HG02759 (cell line): Measurements from ENCODE around the gene MED6.

Experiments used
- ATAC-seq: cut with Tn5 transposase; IDR thresholded peaks from one replicate; pipeline ENCODE4 v1.9.1; 2021; ENCODE audit warnings: mild to moderate bottlenecking, moderate library complexity; ENCODE audit not compliant: unreplicated experiment

MED6 gene

DNA sequence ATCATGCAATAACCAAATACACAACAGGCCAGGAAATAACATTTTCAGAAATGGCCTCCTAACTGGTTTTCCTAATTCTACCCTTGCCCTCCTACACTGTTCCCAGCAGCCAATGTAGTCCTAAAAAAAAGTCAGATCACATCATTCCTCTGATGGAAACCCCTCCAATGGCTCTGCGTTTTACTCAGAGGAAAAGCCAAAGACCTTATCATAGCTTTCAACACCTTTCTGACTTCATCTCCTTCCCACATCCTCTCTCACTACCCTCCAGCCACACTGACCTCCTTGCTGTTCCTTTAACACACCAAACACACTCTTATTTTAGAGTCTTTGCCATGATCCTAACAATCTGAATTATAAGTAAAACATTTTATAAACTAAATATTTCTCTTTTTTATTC lies 1.1 kb downstream of the MED6 start:
- no peak for ATAC-seq

DNA sequence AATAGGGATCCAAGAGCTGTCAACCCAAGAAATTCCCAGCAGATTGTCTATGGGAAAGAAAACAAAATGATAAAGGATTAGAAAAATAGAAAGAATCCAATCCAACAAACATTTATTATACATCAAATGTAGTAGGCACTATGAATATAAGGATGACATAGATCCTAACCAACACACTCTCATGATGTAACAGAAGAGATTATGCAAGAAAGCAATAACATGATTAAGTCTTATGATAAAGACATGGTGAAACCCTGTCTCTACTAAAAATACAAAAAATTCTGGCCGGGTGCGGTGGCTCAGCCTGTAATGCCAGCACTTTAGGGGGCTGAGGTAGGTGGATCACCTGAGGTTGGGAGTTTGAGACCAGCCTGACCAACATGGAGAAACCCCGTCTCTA lies 2.7 kb downstream of the MED6 start:
- no peak for ATAC-seq

DNA sequence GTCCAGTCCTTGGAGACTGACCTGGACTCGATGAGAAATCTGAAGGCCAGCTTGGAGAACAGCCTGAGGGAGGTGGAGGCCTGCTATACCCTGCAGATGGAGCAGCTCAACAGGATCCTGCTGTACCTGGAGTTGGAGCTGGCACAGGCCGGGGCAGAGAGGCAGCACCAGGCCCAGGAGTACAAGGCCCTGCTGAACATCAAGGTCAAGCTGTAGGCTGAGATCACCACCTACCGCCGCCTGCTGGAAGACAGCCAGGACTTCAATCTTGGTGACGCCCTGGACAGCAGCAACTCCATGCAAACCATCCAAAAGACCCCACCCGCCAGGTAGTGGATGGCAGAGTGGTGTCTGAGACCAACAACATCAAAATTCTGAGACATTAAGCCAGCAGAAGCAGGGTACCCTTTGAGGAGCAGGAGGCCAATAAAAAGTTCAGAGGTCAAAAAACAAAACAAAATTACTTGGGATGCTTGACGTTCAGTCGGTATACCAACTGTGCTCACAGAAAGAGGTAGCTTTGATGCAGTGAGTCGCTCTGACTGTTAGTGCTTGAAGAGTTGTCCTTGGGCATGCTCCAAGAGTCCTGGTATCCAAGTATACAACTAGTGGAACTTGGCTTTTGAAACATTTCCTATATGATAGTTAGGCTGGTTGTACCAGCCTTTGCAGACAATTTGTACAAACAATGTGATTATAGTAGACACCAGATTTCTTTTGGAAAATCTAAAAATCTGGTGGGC lies 4.8 kb downstream of the MED6 start:
- no peak for ATAC-seq

DNA sequence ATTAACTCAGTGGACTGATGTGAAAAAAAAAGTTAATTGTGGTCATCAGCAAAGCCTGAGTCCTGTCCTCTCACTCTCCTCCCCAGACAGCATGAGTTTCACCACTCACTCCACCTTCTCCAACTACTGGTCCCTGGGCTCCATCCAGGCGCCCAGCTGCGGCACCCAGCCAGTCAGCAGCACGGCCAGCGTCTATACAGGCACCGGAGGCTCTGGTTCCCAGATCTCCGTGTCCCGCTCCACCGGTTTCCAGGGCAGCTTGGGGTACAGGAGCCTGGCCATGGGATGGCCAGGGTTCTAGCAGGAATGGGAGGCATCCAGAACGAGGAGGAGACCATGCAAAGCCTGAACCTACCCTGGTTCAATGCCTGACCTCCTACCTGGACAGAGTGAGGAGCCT lies 6.0 kb downstream of the MED6 start:
- no peak for ATAC-seq

DNA sequence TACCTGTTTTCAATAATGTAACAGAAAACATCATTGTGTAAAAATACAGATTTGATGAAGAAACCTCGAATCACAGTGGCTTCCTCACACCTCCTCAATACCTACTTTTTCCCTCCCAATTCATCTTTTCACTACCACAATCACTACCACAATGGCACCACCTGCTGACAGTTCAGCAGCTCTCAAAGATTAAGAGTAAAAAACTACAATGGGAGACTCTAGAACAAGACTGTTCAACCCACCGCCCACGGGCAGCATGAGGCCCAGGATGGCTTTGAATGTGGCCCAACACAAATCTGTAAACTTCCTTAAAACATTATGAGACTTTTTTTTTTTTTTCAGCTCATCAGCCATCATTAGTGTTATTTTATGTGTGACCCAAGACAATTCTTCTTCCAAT lies 15.2 kb downstream of the MED6 start:
- ATAC-seq = no peak

DNA sequence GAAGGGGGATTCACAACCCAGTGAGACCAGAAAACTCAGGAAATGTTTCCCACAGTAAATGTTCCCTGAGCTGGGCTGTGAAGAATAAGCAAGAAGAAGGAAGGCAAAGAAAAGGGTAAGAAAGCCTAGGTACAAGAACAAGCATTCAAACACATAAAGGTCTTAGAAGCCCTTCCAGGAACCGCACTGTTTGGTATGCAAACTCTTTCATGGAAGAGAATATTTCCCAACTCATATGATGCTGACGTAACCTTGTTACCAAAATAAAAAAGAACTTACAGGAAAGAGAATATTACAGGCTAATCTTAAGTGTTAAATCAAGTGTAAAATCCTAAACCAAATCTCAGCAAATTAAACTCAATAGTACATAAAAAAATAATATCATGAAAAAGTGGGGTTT lies 23.6 kb downstream of the MED6 start:
- ATAC-seq = no peak

DNA sequence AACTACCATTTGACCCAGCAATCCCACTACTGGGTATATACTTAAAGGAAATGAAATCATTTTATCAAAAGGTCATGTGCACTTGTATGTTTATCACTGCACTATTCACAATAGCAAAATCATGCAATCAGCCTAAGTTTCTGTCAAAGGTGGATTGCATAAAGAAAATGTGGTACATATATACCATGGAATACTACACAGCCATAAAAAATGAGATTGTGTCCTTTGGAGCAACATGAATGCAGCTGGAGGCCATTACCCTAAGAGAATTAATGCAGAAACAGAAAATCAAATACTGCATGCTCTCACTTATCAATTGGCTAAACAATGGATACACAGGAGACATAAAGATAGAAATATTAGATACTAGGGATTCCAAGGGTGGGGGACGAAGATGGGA lies 27.4 kb downstream of the MED6 start:
- ATAC-seq = no peak

DNA sequence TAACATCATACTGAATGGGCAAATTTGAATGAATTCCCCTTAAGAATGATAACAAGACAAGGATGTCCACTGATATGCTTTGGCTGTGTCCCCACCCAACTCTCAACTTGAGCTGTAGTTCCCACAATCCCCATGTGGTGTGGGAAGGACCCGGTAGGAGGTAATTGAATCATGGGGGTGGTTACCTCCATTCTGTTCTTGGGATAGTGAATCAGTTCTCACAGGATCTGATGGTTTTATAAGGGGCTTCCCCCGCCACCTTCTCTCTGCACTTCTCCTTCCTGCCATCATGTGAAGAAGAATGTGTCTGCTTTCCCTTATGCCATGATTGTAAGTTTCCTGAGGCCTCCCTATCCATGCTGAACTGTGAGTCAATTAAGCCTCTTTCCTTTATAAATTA lies 29.3 kb downstream of the MED6 start:
- ATAC-seq = no peak

DNA sequence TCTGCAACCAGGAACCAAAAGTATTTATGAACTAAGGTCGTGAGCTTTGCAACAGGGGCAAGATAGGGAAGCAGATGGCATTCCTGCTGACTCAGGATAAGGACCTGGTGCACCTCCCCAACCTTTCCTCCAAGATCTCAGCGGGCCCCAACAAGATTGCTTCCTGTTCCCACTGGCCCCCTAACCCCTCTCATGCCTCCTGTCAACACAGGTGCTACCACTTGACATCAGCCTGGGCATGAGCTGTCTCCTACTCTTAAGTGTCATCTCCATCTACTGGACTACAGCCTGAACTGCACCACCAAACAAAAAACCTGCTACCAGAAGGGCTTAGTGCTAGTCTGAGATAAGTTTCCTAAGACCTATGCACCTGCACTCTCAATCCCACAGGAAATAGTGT lies 32.7 kb downstream of the MED6 start:
- no peak for ATAC-seq

DNA sequence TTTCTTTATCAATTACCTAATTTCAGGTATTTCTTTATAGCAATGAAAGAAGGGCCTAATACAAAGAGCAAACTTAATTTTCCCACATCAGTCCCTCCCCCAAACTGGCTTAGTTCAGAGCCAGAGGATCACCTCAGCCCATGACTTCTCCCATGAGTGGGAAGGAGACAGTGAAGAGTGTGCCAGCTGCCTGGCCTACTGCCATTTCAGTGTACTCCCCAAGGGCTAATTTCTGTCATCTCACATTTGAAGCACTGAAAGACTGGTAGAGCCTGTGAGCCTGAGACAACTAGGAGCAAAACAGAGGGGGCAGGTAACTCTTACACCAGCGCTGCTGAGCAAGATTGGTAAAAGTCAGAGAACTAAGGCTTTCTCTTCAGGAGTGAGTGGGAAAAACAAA lies 36.6 kb downstream of the MED6 start:
- ATAC-seq = no peak

DNA sequence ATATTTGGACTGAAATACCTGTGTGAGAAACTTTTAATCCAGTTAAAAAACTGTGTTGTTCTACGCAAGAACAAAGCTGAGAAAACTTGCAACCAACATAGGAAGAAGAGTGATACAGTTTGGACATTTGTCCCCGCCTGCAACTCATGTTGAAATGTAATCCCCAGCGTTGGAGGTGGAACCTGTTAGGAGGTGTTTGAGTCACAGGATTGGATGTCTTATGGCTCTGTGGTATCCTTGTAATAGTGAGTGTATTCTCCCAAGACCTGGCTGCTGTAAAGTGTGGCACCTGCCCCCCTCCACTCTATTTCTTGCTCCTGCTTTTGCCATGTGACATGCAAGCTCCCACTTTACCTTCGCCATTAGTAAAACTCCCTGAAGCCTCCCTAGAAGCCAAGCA lies 37.0 kb downstream of the MED6 start:
- ATAC-seq = no peak

DNA sequence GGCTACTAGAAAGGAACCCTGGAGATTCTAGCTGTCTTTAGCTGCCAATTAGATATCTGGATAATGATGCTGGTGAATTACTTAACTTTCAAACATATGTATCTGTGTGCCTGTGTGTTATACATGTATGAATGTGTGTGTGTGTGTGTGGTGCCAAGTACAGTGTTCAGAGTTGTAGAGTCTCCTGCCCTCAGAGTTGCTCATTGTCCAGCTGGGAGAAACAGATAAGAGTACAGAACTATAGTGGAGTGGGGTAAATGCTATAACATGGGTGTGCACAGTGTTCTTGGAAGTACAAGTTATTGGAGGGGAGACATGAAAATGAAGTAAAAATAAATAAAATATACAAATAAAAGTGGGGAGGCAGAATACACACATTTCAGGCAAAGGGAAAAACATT lies 42.1 kb downstream of the MED6 start:
- ATAC-seq = no peak

DNA sequence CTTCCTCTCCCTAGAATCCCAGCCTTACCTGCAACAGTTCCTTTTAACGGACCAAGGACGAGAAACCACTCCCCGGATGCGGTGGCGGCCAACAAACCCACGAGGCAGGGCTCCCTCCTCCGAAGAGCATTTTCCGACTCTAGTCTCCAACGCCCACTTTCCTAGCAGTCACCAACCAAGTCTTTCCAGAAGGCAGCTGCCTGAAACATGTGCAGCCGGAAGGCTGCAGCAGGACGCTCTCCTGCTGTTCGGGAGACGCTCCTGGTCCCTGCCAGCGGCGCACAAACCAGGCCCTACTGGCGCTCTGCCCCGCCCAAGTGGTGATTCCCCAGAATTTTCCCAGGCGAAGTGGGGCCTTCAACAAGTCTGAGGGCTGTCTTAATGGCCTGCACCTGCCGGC lies 44.6 kb downstream of the MED6 start:
- no peak for ATAC-seq

DNA sequence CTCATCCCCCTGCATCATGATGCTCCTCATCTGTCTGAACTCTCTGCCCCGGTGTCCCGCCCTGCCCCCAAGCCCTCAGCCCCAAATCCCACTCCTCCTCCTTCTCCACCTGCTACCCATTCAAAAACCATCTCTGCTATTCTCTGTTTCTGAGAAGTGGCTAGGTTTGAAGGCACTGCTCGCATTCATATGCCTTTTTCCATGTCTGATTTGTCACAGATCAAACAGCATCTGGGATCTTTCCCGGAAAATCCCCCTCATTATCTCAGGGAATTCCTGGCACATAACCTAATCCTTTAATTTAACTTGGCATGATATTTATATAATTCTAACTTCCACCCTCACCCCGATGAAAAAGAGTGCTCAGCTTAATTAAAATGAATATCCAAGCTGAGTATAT lies 62.4 kb downstream of the MED6 start:
- ATAC-seq = no peak

DNA sequence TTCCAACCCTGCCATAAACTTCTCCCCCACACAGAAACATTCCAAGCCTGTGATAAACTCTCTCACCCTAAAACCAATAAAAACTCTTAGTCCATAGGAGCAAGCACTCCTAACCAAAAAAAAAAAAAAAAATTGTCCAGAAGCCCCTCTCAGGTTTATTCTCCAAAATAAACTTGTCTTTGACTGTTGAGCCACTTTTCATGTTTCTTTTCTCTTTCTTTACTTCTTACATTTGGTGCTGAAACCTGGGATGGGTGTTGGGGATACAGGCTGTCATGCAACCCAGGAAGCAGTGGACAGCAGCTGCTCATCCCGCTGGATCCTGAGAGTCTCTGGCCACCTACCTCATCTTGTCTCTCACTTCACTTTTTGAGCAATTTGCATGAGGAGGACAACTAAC lies 63.6 kb downstream of the MED6 start:
- no peak for ATAC-seq

DNA sequence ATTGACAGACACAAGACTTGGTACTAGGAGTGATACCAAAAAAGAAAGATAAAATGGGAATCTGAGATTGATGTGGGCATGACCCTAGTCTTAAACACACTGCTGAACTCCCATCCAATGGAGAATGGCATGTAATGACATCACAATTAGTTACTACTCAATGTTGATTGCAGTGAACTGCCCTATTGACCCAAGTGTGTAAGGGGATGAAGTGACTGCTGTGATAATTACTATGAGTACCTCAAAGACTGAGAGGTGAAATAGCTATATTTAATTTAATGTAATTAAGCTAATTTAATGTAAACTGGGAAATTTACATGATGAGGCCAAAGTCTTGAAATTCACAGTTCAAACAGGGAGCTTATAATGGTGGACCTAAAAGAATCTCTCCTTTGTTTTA lies 65.6 kb downstream of the MED6 start, which contains the start of gene ADAM20:
Gene ADAM20, minus strand, starts transcription at position 101 of the 400 bp plus-strand sequence. CDS start 10,247 bp downstream, outside the sequence.
- no peak for ATAC-seq
